C1 segment of cervical spinal cord (tissue), 14 donors: ENCODE measurements around the gene APBA3.

Experiments
- DNase-seq, 14 donors: peaks; one replicate each; lab custom pipeline; 2025; lab: John Stamatoyannopoulos, UW

APBA3 gene, protein sequence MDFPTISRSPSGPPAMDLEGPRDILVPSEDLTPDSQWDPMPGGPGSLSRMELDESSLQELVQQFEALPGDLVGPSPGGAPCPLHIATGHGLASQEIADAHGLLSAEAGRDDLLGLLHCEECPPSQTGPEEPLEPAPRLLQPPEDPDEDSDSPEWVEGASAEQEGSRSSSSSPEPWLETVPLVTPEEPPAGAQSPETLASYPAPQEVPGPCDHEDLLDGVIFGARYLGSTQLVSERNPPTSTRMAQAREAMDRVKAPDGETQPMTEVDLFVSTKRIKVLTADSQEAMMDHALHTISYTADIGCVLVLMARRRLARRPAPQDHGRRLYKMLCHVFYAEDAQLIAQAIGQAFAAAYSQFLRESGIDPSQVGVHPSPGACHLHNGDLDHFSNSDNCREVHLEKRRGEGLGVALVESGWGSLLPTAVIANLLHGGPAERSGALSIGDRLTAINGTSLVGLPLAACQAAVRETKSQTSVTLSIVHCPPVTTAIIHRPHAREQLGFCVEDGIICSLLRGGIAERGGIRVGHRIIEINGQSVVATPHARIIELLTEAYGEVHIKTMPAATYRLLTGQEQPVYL

DNA sequence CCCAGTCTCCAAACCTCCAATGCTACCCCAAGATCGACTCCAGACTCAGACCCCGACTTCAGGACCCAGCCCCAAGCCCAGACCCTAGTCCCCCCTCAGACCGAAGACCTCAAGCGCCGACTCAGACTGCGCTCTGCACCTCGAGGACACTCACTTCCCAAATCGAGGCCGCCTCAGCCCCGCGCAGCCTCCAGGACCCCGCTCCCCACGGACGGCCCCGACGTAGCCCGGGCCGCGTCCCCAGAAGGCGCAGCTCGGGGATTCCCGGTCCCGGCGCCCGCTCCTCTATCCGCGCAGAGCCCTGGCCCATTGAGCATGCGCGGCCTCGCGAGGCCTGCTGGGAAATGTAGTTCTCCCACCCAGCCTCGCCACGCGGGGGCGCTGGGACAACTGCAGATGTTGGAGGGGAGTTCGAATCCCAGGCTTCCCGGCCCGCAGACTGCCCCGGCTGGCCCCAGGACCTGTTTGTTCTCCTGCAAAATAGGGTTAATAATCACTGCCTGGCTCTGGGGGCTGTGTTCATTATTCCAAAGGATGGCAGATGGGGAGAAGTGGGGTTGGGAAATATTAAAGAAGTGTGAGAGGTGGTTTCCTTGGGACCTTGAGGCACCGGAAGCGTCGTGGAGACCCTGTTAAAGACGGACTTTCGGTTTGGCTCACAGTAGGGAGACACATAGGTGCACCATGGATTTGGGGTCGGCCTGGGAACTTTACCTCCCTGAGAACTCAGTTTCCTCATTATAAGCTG lies at the start of gene APBA3:
TSS of gene APBA3 (minus strand) at position 311 of the 748 bp plus-strand sequence. CDS start 1,428 bp downstream, outside the sequence.
- peak; percentile 29 to 94 (median 82) for DNase-seq

- DNase-seq: no peak
Measured at GRCh38 chr19:3810708-3811355, 49.3 kb upstream of the APBA3 start.

GRCh38 chr19:3809881-3810707 lies 48.6 kb upstream of the APBA3 start:
- DNase-seq: no peak

- no peak for DNase-seq
Measured at GRCh38 chr19:3808420-3809143, 47.1 kb upstream of the APBA3 start.

GRCh38 chr19:3807574-3808354 lies 46.3 kb upstream of the APBA3 start:
- DNase-seq: no peak

GRCh38 chr19:3807131-3807480 lies 45.6 kb upstream of the APBA3 start:
- DNase-seq: no peak

GRCh38 chr19:3805859-3806258 lies 44.4 kb upstream of the APBA3 start:
- DNase-seq: no peak

DNA sequence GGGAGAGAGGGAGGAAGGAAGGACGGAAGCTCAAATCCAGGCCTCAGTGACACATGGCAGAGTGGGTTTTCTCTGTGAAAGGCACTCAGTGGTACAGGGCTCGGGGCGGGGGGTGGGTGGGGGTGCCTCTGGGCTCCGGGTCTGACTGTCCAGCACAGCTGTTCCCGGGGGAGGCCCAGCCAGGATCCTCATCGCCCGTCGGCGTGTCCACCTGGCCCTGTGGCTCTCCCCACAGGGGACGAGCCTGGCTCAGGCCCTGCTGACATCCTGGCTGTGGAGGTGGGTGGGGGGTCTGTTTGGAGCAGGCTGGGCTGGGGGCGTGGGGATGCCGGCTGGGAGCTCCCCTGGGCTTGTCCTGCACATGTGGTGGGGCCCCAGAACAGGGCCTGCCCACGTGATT lies 42.9 kb upstream of the APBA3 start:
- no peak for DNase-seq

DNA sequence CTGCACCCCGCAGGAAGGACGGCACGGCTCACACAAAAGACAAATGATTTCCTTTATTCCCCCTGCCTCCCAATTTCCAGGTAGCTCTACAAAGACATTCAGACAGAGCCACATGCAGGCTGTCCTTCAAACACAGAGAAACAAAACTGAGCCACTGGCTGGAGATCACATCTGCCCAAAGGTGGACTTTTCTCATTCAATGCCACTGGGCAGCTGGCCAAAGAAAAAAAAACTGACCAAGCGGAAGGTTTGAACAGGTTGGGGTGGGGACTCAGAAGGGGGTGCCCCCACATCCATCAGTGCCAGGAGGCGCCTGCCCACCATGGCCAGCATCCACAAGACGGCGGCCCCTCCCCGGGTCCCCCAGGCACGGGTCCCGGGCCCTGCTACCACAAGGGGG lies 42.5 kb upstream of the APBA3 start:
- DNase-seq: no peak

GRCh38 chr19:3803114-3803888 lies 41.8 kb upstream of the APBA3 start:
- DNase-seq: no peak

DNA sequence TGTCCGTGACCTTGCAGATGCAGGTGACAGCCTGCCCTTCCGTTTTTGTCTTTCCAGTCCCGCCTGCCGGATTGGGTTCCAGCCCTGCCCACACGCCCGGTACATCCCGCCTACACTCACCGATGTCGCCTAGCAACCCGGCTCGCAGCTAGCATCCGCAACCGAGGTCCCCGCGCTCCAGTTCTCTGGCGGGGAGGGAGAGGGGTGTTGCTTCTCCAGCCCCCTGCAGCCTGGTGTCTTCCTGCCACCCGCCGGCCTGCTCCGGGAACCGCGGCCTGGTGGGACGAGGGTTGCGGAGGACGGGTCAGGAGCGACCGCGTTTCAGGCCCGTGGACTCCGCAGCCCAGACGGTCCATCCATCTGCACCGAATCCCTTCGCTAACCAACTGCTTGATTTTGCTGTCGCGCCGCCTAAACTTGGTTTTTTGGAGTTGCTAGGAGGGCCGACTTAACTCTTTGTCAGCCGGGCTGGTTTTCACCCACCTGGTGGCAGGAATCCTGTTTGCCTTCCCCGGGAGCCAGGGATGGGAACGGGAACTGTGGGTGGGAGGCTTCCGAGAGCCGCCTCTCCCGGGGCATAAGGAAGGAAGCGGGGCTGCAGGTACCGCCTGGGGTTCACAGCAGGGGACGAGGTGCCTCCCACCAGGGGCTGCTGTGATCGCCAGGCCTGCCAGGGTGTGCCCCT lies 40.1 kb upstream of the APBA3 start:
- peak in 4 of 14 donors; percentile 1 to 66 (median 31) for DNase-seq

DNA sequence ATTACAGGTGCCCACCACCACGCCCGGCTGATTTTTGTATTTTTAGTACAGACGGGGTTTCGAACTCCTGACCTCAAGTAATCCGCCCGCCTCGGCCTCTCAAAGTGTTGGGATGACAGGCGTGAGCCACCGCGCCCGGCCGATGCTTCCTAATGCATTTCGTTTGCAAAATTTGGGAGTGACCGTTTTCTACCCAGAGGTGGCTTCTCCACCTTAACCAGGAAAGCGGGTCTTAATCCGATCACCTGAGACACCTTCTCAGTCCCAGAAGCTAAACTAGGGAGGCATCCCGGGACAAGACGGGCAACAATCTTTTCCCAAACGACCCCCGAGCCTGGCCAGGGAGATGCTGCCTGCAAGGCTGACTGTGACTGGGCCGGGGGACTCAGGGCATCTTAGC lies 39.5 kb upstream of the APBA3 start:
- DNase-seq: no peak

DNA sequence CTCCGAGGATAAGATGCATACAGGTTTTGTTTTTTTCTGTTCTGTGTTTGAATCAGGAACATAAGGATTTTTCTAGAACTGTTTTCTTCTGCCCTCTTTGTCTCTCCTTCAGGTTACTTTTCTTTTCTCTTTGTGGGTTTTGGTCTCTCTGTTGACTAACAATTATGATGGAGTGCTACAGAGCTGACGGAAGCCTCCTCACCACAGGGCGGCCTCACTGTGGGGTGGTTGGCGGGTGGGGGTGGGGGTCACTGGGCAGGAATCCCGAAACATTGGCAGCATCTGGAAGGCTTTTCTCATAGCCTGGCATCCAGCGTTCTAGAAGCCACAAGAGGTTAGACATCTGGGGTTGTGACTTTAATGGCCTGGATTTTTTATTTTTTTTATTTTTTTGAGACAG lies 36.6 kb upstream of the APBA3 start:
- DNase-seq: no peak

GRCh38 chr19:3796358-3796757 lies 34.9 kb upstream of the APBA3 start:
- no peak for DNase-seq

- no peak for DNase-seq
Measured at GRCh38 chr19:3793799-3794198, 32.3 kb upstream of the APBA3 start.

- no peak for DNase-seq
Measured at GRCh38 chr19:3792114-3792513, 30.6 kb upstream of the APBA3 start.

DNA sequence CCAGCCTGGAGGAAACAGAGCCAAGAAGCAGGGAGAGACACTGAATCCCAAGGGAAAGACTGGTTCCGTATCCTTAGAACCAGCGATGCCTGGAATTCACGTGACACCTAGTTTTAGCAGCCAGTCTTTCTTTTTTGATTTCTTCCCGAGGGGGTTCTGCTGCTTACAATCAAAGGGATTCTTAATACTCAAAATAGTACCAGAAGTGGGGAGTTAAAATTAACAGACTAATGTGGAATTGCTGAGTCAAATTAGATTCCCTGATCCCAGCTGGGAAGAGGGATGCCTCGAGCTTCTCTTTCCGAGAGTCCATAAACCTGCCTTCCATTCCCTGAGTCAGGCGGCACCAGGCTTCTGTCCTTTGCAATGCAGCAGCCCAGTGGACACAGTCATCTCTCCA lies 29.4 kb upstream of the APBA3 start:
- DNase-seq: no peak

DNA sequence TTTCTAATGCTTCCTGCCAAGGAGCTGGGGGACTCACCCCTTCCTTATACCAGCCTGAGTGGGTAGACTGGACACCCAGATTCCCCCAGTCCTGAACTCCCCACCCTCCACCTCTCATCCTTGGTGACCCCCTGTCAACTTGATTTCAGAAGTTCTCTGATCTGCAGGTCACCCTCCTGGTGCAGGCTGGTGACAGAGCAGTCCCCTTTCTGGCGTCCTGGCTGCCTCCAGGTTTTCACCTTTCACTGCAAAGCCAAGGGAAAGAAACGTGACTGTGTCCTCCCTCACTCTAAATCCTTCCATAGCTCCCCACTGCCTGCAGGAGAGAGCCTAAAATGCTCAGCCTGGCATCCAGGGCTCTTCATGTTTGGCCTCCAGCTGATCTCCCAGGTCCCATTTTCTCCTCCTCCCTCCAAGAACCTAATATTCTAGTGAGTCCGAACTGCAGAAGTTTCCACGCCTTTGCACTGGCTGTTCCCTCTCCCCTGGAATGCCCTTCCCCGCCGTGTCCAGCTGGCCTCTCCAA lies 28.8 kb upstream of the APBA3 start:
- no peak for DNase-seq
